ENCODE results near the gene AKR1C4.
"Not testable (repeated sequence)": the region's sequence is repeated elsewhere in the genome, so short reads cannot be mapped to it uniquely, and the experiment has no call there.

Gene AKR1C4

GRCh38 chr10:5196702-5197113 is at the start of gene AKR1C4:
AKR1C4 (plus strand) TSS chr10:5196837; CDS start chr10:5196868, 31 bp downstream.
- peak; percentile 4 for DNase-seq

GRCh38 chr10:5146920-5147254 is 49.8 kb upstream of the AKR1C4 start:
- no peak for DNase-seq

- DNase-seq = no peak
These were observed 49.2 kb upstream of the AKR1C4 start for GRCh38 chr10:5147255-5147980.

GRCh38 chr10:5147981-5148677 is 48.5 kb upstream of the AKR1C4 start:
- no peak for DNase-seq

- no peak for DNase-seq
These were observed 48.0 kb upstream of the AKR1C4 start for GRCh38 chr10:5148678-5149032.

- no peak for DNase-seq
These were observed 45.6 kb upstream of the AKR1C4 start for GRCh38 chr10:5151076-5151475.

GRCh38 chr10:5155951-5156350 is 40.7 kb upstream of the AKR1C4 start:
- no peak for DNase-seq

- no peak for DNase-seq
These were observed 39.1 kb upstream of the AKR1C4 start for GRCh38 chr10:5157501-5157900.

- no peak for DNase-seq
These were observed 37.5 kb upstream of the AKR1C4 start for GRCh38 chr10:5159126-5159525.

- DNase-seq = no peak
These were observed 33.1 kb upstream of the AKR1C4 start for GRCh38 chr10:5163487-5163886.

- no peak for DNase-seq
These were observed 30.9 kb upstream of the AKR1C4 start for GRCh38 chr10:5165738-5166137.

- no peak for DNase-seq
These were observed 27.7 kb upstream of the AKR1C4 start for GRCh38 chr10:5168897-5169420.

GRCh38 chr10:5175581-5175980 is 21.1 kb upstream of the AKR1C4 start:
- DNase-seq = not testable (repeated sequence)

GRCh38 chr10:5180503-5180902 is 16.1 kb upstream of the AKR1C4 start:
- not testable (repeated sequence) for DNase-seq

- no peak for DNase-seq
These were observed 12.7 kb upstream of the AKR1C4 start for GRCh38 chr10:5183923-5184322.

GRCh38 chr10:5184987-5185775 is 11.5 kb upstream of the AKR1C4 start, which contains the start of gene AKR1C8:
AKR1C8 (minus strand) TSS chr10:5185150; CDS start chr10:5185104, 46 bp downstream.
- peak; percentile 28 for DNase-seq

GRCh38 chr10:5187867-5188266 is 8.8 kb upstream of the AKR1C4 start:
- no peak for DNase-seq

GRCh38 chr10:5188358-5188757 is 8.3 kb upstream of the AKR1C4 start:
- DNase-seq = no peak

GRCh38 chr10:5194431-5194830 is 2.2 kb upstream of the AKR1C4 start:
- DNase-seq = no peak

GRCh38 chr10:5195727-5196374 is 786 bp upstream of the AKR1C4 start:
- no peak for DNase-seq

GRCh38 chr10:5198386-5198785 is 1.7 kb downstream of the AKR1C4 start:
- DNase-seq = no peak

- DNase-seq = no peak
These were observed 2.8 kb downstream of the AKR1C4 start for GRCh38 chr10:5199398-5199797.

- no peak for DNase-seq
These were observed 10.2 kb downstream of the AKR1C4 start for GRCh38 chr10:5206799-5207198.

Data from eye (tissue), 1 donor.